Measurements from ENCODE around the gene ADD2. TPM values are rescaled to one million over a fixed set of nuclear protein-coding genes. Genes with fewer than 3 reads are reported as not detected.
A peak's percentile ranks its signal among the peaks of the same experiment; 100 is the strongest.

ADD2 gene, protein sequence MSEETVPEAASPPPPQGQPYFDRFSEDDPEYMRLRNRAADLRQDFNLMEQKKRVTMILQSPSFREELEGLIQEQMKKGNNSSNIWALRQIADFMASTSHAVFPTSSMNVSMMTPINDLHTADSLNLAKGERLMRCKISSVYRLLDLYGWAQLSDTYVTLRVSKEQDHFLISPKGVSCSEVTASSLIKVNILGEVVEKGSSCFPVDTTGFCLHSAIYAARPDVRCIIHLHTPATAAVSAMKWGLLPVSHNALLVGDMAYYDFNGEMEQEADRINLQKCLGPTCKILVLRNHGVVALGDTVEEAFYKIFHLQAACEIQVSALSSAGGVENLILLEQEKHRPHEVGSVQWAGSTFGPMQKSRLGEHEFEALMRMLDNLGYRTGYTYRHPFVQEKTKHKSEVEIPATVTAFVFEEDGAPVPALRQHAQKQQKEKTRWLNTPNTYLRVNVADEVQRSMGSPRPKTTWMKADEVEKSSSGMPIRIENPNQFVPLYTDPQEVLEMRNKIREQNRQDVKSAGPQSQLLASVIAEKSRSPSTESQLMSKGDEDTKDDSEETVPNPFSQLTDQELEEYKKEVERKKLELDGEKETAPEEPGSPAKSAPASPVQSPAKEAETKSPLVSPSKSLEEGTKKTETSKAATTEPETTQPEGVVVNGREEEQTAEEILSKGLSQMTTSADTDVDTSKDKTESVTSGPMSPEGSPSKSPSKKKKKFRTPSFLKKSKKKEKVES
- 10.2 TPM for total RNA-seq

DNA sequence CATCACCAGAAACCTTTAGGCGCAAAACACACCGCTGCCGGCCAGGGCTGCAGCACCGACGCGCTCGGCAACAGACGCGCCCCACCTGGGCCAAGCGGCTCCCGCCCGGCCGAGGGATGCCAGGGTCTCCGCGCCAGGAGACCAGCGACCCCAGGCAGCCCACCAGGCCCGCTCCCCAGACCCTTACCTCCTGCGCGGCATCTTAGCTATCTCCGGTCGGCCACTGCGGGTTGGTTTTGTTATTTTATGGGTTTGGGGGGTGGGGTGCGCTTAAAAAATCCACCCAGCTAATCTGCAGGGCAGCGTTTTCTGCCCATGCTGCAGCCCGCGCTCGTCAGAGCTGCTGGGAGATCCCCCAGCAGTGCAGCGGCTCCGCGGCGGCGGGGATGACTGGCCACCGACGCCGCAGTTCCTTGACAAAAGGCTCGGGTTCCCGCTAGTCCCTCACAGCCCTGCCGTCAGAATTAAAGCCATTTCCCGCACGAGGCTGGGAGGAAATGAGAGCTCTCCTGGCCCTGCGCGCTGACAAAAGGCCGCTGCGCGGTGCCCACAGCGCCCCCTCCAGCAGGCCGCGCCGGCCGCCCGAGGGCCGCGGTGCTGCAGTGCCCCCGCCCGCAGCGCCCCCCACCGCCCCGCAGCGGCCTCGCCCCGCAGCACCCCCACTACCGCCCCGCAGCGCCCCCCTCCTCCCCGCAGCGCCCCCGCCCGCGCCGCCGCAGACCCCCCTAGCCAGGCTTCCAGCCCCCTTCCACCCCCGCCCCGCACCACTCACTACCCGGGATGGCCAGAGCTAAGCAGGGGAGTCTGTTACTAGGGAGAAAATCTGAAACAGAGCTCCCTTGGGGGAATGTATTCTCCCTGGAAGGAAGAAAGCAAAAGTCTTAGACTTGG is at the start of gene ADD2:
Gene ADD2 (minus strand): TSS at position 502 of the 891 bp plus-strand sequence. CDS start 61,792 bp downstream, outside the sequence.
- H3K27me3 ChIP-seq = peaks cover 8% of the 10 kb centered on the region
- DNase-seq (ENCODE audit: low spot score in 2 of 2) = peak in 1 of 2 donors; percentile 66
- H3K4me1 ChIP-seq = peaks cover 10% of the 10 kb centered on the region in 2 donors
- no peak within 1 kb of the TSS for H3K27ac ChIP-seq
- peak within 1 kb of the TSS; percentile 48 to 64 for H3K4me3 ChIP-seq
- intact Hi-C loops (cut with DNase I) = no loop called here
- no peaks in the 10 kb centered on the region for H3K36me3 ChIP-seq
- TF ChIP-seq, protein P1, sequence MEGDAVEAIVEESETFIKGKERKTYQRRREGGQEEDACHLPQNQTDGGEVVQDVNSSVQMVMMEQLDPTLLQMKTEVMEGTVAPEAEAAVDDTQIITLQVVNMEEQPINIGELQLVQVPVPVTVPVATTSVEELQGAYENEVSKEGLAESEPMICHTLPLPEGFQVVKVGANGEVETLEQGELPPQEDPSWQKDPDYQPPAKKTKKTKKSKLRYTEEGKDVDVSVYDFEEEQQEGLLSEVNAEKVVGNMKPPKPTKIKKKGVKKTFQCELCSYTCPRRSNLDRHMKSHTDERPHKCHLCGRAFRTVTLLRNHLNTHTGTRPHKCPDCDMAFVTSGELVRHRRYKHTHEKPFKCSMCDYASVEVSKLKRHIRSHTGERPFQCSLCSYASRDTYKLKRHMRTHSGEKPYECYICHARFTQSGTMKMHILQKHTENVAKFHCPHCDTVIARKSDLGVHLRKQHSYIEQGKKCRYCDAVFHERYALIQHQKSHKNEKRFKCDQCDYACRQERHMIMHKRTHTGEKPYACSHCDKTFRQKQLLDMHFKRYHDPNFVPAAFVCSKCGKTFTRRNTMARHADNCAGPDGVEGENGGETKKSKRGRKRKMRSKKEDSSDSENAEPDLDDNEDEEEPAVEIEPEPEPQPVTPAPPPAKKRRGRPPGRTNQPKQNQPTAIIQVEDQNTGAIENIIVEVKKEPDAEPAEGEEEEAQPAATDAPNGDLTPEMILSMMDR (IDR thresholded peaks at IDR 0.05) = no peak
- no peaks in the 10 kb centered on the region for H3K9me3 ChIP-seq

DNA sequence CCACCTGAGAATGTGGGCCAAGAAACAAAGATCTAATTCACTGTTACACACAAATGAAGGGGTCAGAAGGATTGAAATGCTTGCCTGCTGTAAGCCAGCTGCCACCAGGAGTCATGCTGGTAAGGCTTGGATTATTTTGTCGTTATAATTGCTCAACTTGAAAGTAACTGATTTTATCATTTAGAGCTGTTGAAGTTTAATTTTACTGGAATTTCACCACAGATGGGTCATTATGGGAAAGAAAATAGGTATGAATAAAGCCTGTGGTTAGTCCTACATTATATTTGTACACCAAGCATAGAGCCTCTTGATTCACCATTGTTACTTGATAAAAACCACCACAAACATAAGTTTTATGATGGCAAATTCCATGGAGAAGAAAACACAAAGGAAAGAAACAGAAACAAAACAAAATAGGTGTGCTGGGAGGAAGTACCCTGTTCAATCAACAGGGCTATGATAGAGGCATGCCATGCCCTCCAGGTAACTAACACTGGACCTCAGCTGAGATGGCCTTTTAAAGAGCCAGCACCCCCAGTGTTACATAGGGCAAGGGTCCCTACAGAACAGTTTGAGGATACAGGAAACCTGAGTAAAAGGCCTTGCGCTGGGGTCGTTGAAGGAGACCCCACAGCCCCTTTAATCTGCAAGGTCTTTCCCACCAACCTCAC is 49.4 kb upstream of the ADD2 start:
- Histone ChIP-seq H3K9me3 (no peaks in the 10 kb centered on the region), H3K4me1 (no peaks in the 10 kb centered on the region), H3K27ac (no peak overlapping the region), H3K36me3 (no peaks in the 10 kb centered on the region), H3K27me3 (no peaks in the 10 kb centered on the region), H3K4me3 (no peak overlapping the region)
- intact Hi-C loops (cut with DNase I) = no loop called here
- DNase-seq (ENCODE audit: low spot score in 2 of 2) = no peak
- TF ChIP-seq, protein P1 (IDR thresholded peaks at IDR 0.05) = no peak

DNA sequence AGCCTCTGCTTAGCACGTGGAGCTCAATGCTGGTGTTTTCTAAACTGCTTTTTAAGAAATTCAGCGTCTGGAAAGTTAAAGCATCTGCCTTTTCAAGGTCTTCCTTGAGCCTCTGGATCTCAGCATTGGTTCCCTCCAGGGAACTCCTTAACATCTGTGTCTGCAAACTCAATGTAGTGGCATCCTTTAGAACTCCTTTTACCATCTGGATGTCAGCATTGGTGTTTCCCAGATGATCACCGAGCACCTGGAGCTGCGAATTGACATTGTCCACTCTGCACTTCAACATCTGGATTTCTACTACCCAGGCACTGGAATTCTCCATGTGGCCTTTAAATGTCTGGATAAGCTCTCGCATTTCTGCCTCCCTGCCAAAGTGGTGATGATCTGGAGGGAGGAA is 48.7 kb upstream of the ADD2 start:
- Histone ChIP-seq H3K36me3 (no peaks in the 10 kb centered on the region), H3K4me3 (no peak overlapping the region), H3K27ac (no peak overlapping the region), H3K4me1 (no peaks in the 10 kb centered on the region), H3K9me3 (no peaks in the 10 kb centered on the region), H3K27me3 (no peaks in the 10 kb centered on the region)
- TF ChIP-seq, protein P1 (IDR thresholded peaks at IDR 0.05) = no peak
- intact Hi-C loops (cut with DNase I) = no loop called here
- no peak for DNase-seq (ENCODE audit: low spot score in 2 of 2)

DNA sequence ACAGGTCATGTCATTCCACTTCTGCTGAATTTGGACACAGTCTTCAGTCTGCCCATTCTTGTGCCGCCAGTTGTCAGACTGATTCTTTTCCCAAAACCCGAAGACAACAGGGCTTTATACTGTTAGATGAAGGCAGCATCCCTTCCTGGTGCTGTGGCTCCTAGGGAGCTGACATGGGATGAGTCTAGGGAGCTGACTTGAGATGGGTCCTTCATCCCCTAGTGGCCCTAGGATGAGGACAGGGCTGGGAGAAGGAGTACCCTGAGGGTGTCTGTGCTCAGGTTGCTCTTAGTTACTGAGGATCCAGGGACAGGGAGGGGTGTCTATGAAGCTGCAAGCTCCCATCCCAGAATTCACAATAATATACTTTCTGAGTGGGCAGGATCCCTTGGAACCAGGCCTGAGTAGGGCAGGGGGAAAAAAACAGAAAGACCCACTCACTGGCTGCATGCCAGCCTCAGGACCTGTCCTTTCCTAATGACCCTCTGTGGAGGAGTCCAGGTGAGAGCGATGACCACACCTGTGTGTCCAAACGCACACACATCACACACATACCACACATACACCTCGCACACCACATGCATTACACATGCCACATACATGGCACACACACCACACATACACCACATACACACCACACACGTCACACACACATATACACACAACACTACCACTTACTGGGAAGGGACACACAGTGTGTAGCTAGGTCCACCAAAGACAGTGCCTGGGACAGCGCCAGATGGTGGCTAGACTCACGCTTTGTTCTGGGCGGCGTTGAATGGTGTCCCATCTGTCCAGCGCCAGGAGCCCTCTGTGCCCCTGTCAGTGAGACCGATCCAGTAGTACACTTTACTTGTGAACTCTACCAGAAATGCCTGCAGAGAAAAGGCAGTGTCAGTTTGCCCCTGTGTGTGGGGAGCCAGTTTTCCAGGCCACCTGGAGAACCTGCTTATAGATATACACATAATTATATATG is 41.3 kb upstream of the ADD2 start:
- TF ChIP-seq, protein P1 (IDR thresholded peaks at IDR 0.05) = no peak
- DNase-seq (ENCODE audit: low spot score in 2 of 2) = no peak
- intact Hi-C loops (cut with DNase I) = no loop called here
- no peaks in the 10 kb centered on the region for H3K9me3 ChIP-seq
- H3K4me3 ChIP-seq = no peak overlapping the region
- no peaks in the 10 kb centered on the region for H3K27me3 ChIP-seq
- H3K4me1 ChIP-seq = no peaks in the 10 kb centered on the region
- H3K27ac ChIP-seq = no peak overlapping the region
- H3K36me3 ChIP-seq = no peaks in the 10 kb centered on the region
